ENCODE measurements around the gene CFAP107. TPM values are rescaled to one million over a fixed set of nuclear protein-coding genes. Genes with fewer than 3 reads are reported as not detected.

Gene CFAP107
- total and polyA plus RNA-seq, 7 donors = under 0.01 TPM; not detected in 6

DNA sequence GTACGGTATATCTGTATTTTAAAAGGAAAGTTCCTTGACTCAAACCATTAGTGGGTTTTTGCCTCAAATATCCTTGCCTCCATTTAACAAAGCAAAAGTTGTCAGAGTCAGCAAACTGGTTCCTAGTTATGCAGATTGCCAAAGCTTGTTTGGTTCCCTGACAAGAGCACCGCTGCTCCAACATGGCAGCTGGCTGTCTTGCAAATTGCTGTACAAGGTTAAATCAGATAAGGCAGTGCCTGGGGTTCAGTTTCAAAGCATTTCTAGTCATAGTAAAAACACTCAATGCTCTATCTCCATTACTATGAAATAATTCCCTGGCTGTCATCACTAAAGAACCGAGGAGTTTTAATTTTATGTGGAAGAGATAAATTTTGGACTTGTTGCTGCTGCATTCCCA lies 11.3 kb upstream of the CFAP107 start:
- TF ChIP-seq, protein P1, sequence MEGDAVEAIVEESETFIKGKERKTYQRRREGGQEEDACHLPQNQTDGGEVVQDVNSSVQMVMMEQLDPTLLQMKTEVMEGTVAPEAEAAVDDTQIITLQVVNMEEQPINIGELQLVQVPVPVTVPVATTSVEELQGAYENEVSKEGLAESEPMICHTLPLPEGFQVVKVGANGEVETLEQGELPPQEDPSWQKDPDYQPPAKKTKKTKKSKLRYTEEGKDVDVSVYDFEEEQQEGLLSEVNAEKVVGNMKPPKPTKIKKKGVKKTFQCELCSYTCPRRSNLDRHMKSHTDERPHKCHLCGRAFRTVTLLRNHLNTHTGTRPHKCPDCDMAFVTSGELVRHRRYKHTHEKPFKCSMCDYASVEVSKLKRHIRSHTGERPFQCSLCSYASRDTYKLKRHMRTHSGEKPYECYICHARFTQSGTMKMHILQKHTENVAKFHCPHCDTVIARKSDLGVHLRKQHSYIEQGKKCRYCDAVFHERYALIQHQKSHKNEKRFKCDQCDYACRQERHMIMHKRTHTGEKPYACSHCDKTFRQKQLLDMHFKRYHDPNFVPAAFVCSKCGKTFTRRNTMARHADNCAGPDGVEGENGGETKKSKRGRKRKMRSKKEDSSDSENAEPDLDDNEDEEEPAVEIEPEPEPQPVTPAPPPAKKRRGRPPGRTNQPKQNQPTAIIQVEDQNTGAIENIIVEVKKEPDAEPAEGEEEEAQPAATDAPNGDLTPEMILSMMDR (IDR thresholded peaks at IDR 0.05) = no peak
- no peak for TF ChIP-seq POLR2A (IDR thresholded peaks at IDR 0.05)
- TF ChIP-seq EP300 (IDR thresholded peaks at IDR 0.05) = no peak
- TF ChIP-seq POLR2AphosphoS5 (IDR thresholded peaks at IDR 0.05) = no peak
- no peaks in the 10 kb centered on the region for H3K4me1 ChIP-seq
- intact Hi-C loops (cut with DNase I) = no loop called here
- 83 to 85% methylated on average over 3 of the region's 3 CpGs for WGBS, 2 donors
- no peak for DNase-seq
- no peaks in the 10 kb centered on the region for H3K36me3 ChIP-seq
- peaks cover 0 to 11% (median 4%) of the 10 kb centered on the region in 4 donors for H3K9me3 ChIP-seq
- no peak overlapping the region for H3K27ac ChIP-seq
- peaks cover 0 to 4% (median 0%) of the 10 kb centered on the region in 3 donors for H3K27me3 ChIP-seq
- no peak overlapping the region for H3K4me3 ChIP-seq

DNA sequence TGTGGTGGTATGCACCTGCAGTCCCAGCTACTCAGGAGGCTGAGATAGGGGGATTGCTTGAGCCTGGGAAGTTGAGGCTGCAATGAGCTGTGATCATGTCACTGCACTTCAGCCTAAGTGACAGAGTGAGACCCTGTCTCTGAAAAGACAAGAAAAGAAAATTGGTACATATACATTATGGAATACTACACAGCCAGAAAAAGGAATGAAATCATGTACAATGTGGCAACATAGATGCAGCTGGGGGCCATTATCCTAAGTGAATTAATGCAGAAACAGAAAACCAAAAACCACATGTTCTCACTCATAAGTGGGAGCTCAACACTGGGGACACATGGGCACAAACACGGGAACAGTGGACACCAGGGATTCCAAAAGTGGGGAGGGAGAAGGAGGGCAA lies 7.1 kb upstream of the CFAP107 start:
- 91 to 94% methylated on average over 1 of the region's 1 CpG for WGBS, 2 donors
- H3K9me3 ChIP-seq = no peaks in the 10 kb centered on the region
- no peak overlapping the region for H3K4me3 ChIP-seq
- H3K4me1 ChIP-seq = no peaks in the 10 kb centered on the region
- no peak overlapping the region for H3K27ac ChIP-seq
- peaks cover 0 to 6% (median 0%) of the 10 kb centered on the region in 3 donors for H3K27me3 ChIP-seq
- TF ChIP-seq, protein P1 (IDR thresholded peaks at IDR 0.05) = no peak
- TF ChIP-seq EP300 (IDR thresholded peaks at IDR 0.05) = no peak
- no peak for TF ChIP-seq POLR2A (IDR thresholded peaks at IDR 0.05)
- no peak for TF ChIP-seq POLR2AphosphoS5 (IDR thresholded peaks at IDR 0.05)
- DNase-seq = no peak
- intact Hi-C loops (cut with DNase I) = no loop called here
- H3K36me3 ChIP-seq = no peaks in the 10 kb centered on the region

DNA sequence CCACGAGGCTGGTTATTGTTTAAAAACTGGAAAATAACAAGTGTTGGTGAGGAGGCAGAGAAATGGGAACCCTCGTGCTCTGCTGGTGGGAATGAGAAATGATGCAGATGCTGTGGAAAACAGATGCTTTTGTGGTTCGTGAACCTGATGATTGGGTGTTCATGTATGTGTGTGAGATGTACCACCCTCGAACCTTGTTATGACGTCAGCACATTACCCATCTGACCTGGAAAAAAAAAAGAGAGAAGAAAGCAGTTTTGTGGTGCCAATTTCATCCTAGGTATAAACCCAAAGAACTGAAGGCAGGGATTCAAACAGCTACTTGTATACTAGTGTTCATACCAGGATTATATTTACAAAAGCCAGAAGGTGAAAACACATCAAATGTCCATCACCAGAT lies 6.4 kb upstream of the CFAP107 start:
- Histone ChIP-seq H3K27ac (no peak overlapping the region), H3K4me3 (no peak overlapping the region), H3K4me1 (no peaks in the 10 kb centered on the region), H3K9me3 (no peaks in the 10 kb centered on the region), H3K27me3 (peaks cover 0 to 6% (median 0%) of the 10 kb centered on the region in 3 donors), H3K36me3 (no peaks in the 10 kb centered on the region)
- intact Hi-C loops (cut with DNase I) = no loop called here
- TF ChIP-seq POLR2A (IDR thresholded peaks at IDR 0.05) = no peak
- no peak for TF ChIP-seq POLR2AphosphoS5 (IDR thresholded peaks at IDR 0.05)
- no peak for TF ChIP-seq EP300 (IDR thresholded peaks at IDR 0.05)
- TF ChIP-seq, protein P1 (IDR thresholded peaks at IDR 0.05) = no peak
- 73 to 79% methylated on average over 5 of the region's 5 CpGs for WGBS, 2 donors
- no peak for DNase-seq

DNA sequence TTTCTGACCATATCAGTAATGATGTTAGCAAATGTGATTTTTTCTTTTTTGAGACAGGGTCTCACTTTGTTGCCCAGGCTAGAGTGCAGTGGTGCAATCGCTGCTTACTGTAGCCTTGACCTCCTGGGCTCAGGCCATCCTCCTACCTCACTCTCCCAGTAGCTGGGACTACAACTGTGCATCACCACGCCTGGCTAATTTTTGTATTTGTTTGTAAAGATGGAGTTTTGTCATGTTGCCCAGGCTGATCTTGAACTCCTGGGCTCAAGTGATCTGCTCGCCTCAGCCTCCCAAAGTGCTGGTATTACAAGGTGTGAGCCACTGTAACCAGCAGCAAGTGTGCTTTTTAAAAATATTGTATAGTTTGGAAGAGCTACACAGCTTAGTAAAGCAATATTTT lies 4.1 kb upstream of the CFAP107 start:
- H3K36me3 ChIP-seq = no peaks in the 10 kb centered on the region
- H3K4me1 ChIP-seq = no peaks in the 10 kb centered on the region
- TF ChIP-seq, protein P1 (IDR thresholded peaks at IDR 0.05) = no peak
- no peak for TF ChIP-seq POLR2A (IDR thresholded peaks at IDR 0.05)
- TF ChIP-seq POLR2AphosphoS5 (IDR thresholded peaks at IDR 0.05) = no peak
- TF ChIP-seq EP300 (IDR thresholded peaks at IDR 0.05) = no peak
- H3K27ac ChIP-seq = no peak overlapping the region
- H3K27me3 ChIP-seq = peaks cover 0 to 3% (median 0%) of the 10 kb centered on the region in 3 donors
- no peak overlapping the region for H3K4me3 ChIP-seq
- 69 to 92% methylated on average over 3 of the region's 3 CpGs for WGBS, 2 donors
- intact Hi-C loops (cut with DNase I) = no loop called here
- no peak for DNase-seq
- no peaks in the 10 kb centered on the region for H3K9me3 ChIP-seq
